GM03348 (cell line): ENCODE results near the gene MTCH1.

Source experiments
- DNase-seq: peaks from one replicate; pipeline ENCODE4 v3.0.0; 2012; ENCODE audit warnings: low spot score

MTCH1 gene

GRCh38 chr6:37017606-37018197 lies 31.7 kb upstream of the MTCH1 start:
- DNase-seq: no peak

- no peak for DNase-seq
These were observed 31.0 kb upstream of the MTCH1 start for GRCh38 chr6:37016995-37017394.

GRCh38 chr6:37015532-37015931 lies 29.5 kb upstream of the MTCH1 start:
- no peak for DNase-seq

GRCh38 chr6:37014667-37015066 lies 28.7 kb upstream of the MTCH1 start:
- no peak for DNase-seq

GRCh38 chr6:37013516-37014491 lies 27.8 kb upstream of the MTCH1 start:
- DNase-seq: no peak

- DNase-seq: peak; percentile 50
These were observed 25.8 kb upstream of the MTCH1 start for GRCh38 chr6:37011656-37012378.

- DNase-seq: no peak
These were observed 24.5 kb upstream of the MTCH1 start for GRCh38 chr6:37010402-37010892.

GRCh38 chr6:37008484-37009465 lies 22.8 kb upstream of the MTCH1 start:
- DNase-seq: no peak

GRCh38 chr6:37007340-37008043 lies 21.5 kb upstream of the MTCH1 start:
- DNase-seq: no peak

GRCh38 chr6:37006793-37007339 lies 20.9 kb upstream of the MTCH1 start:
- peak; percentile 66 for DNase-seq

- no peak for DNase-seq
These were observed 20.0 kb upstream of the MTCH1 start for GRCh38 chr6:37005827-37006567.

GRCh38 chr6:37005061-37005810 lies 19.2 kb upstream of the MTCH1 start, which contains the start of gene FGD2:
Gene FGD2, plus strand, starts transcription at chr6:37005655. Its CDS starts 163 bp downstream, at chr6:37005818.
- no peak for DNase-seq

GRCh38 chr6:37004044-37004980 lies 18.3 kb upstream of the MTCH1 start:
- DNase-seq: no peak

- no peak for DNase-seq
These were observed 13.7 kb upstream of the MTCH1 start for GRCh38 chr6:36999751-37000125.

- no peak for DNase-seq
These were observed 13.2 kb upstream of the MTCH1 start for GRCh38 chr6:36999061-36999750.

- no peak for DNase-seq
These were observed 12.7 kb upstream of the MTCH1 start for GRCh38 chr6:36998723-36999038.
